Activated T-helper 2 cell treated with anti-CD3 and anti-CD28 coated beads, Interferon-gamma antibody, Interleukin-2, Interleukin-4, amounts not matched to agents 10 μg/mL and 5 μg/mL and 100 μg/mL, durations not matched to agents 14 hours and 24 hours and 36 hours (primary cell): ENCODE results near the gene CARMIL1. TPM values are rescaled to one million over a fixed set of nuclear protein-coding genes. Genes with fewer than 3 reads are reported as not detected.

Experiments
- DNase-seq: peaks from one replicate; pipeline ENCODE4 v3.0.0; 2021; ENCODE audit warnings: low spot score
- H3K27ac Mint-ChIP-seq: one replicate; pipeline ENCODE4 v1.8.0; 2021; ENCODE audit warnings: mixed read lengths
- H3K27me3 Mint-ChIP-seq: one replicate; pipeline ENCODE4 v1.8.0; 2021; ENCODE audit warnings: low read depth, mixed read lengths
- H3K36me3 Mint-ChIP-seq: one replicate; pipeline ENCODE4 v1.8.0; 2021; ENCODE audit warnings: low read depth, mixed read lengths
- H3K4me1 Mint-ChIP-seq: one replicate; pipeline ENCODE4 v1.8.0; 2021; ENCODE audit warnings: low read depth, mixed read lengths
- H3K4me3 Mint-ChIP-seq: one replicate; pipeline ENCODE4 v1.8.0; 2021; ENCODE audit warnings: low read depth, mild to moderate bottlenecking, moderate library complexity, mixed read lengths
- H3K9me3 Mint-ChIP-seq: one replicate; pipeline ENCODE4 v1.8.0; 2021; ENCODE audit warnings: mixed read lengths
- intact Hi-C: fragments of 100-400 bp; cut with micrococcal nuclease; formaldehyde crosslinking; loops from one replicate; pipeline ENCODE4 v1.15.1; 2023
- total RNA-seq: library from RNA; stranded (reverse); gene quantifications from 2 replicates; pipeline ENCODE4 v1.2.3, GENCODE V29; 2022

The CARMIL1 gene
- total RNA-seq, 1 donor from 2014 or later = 1.7 TPM

DNA sequence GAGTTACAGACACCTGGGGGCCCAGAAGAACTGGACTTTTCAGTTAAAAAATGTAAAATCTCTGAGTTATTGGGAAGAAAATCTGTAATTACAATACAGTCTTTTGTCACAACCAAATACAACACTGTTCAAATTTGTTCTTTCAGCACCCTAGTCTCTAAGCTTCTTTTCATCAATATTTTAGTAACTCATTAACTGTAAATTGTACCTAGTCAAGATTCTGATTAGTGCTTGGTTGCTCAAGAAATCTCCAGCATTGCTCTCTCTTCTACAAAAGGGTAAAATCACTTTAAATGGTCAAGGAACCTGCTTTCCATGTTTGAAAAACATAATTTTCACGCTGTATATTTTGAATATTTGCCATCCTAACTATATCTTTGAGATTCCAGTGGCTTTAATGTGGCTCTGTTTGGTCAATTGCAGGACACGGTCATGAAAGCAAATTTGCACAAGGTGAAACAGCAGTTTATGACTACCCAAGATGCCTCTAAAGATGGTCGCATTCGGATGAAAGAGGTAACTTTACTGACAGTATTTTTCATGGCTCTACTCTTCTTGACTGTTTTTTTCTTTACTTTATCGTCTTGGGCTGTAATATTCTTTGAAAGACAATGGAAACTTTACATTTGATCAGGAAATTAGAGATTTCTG, 382.1 kb downstream of the CARMIL1 start:
- intact Hi-C loops = no loop called here
- H3K27me3 Mint-ChIP-seq = peaks cover 5% of the 10 kb centered on the region
- no peaks in the 10 kb centered on the region for H3K9me3 Mint-ChIP-seq
- no peaks in the 10 kb centered on the region for H3K36me3 Mint-ChIP-seq
- no peak overlapping the region for H3K4me3 Mint-ChIP-seq
- peaks cover 4% of the 10 kb centered on the region for H3K4me1 Mint-ChIP-seq
- H3K27ac Mint-ChIP-seq = no peak overlapping the region
- DNase-seq = no peak

DNA sequence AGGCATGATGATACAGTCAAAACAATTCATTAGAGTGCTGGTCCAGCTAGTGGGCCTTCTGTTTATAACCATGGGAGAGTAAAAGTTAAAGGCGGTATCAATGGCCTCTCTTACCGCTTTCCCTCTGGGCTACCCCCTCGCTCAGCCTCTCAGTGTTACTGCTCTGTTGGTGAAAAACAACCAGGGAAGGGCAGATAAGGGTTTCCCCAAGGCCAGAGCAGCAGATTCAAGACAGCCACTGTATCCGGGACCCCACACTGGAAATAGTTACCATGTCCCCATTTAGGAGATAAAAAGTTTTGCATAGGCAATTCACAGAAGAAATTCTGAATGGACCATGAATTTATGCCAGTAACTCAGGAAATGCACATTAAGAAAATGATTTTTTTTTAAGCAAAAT, 386.3 kb downstream of the CARMIL1 start:
- H3K27ac Mint-ChIP-seq = no peak overlapping the region
- H3K4me1 Mint-ChIP-seq = peaks cover 2% of the 10 kb centered on the region
- H3K4me3 Mint-ChIP-seq = no peak overlapping the region
- DNase-seq = no peak
- peaks cover 14% of the 10 kb centered on the region for H3K27me3 Mint-ChIP-seq
- intact Hi-C loops = no loop called here
- H3K36me3 Mint-ChIP-seq = no peaks in the 10 kb centered on the region
- H3K9me3 Mint-ChIP-seq = no peaks in the 10 kb centered on the region

DNA sequence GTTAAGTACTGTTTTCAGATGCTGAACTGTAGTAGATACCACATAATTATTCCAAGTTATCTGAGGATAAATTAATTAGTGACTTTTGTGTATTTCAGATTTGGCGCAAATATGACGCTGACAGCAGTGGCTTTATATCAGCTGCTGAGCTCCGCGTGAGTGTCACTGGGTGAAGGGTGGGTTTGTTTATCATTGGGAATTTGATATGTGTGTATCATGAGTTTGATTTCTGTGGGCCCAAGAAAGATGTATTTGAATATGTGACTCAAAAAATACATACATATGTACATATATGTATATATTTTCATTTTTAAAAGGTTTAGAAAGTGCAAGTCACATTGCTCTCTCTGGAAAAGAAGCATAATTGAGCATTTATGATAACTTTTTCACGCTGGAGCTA, 390.2 kb downstream of the CARMIL1 start:
- Mint-ChIP-seq H3K27me3 (peaks cover 29% of the 10 kb centered on the region), H3K36me3 (no peaks in the 10 kb centered on the region), H3K4me1 (peaks cover 1% of the 10 kb centered on the region), H3K4me3 (no peak overlapping the region), H3K27ac (no peak overlapping the region), H3K9me3 (no peaks in the 10 kb centered on the region)
- no peak for DNase-seq
- intact Hi-C loops = no loop called here
